GM18519 (cell line): ENCODE measurements around the gene ADGRL2.

Source experiments
- ATAC-seq: cut with Tn5 transposase; IDR thresholded peaks from one replicate; pipeline ENCODE4 v1.9.1; 2021; ENCODE audit warnings: mild to moderate bottlenecking, moderate library complexity; ENCODE audit not compliant: unreplicated experiment, low FRiP score

The ADGRL2 gene

GRCh38 chr1:81805537-81806431 is 5.0 kb downstream of the ADGRL2 start:
- no peak for ATAC-seq

GRCh38 chr1:81806432-81806770 is 5.7 kb downstream of the ADGRL2 start:
- no peak for ATAC-seq

GRCh38 chr1:81808760-81809159 is 8.0 kb downstream of the ADGRL2 start:
- no peak for ATAC-seq

- ATAC-seq, result no peak
Observed at GRCh38 chr1:81809808-81810207, 9.1 kb downstream of the ADGRL2 start.

- no peak for ATAC-seq
Observed at GRCh38 chr1:81811757-81812371, 11.1 kb downstream of the ADGRL2 start.

- no peak for ATAC-seq
Observed at GRCh38 chr1:81812712-81813111, 12.0 kb downstream of the ADGRL2 start.

GRCh38 chr1:81813691-81814090 is 13.0 kb downstream of the ADGRL2 start:
- no peak for ATAC-seq

GRCh38 chr1:81819613-81820012 is 18.9 kb downstream of the ADGRL2 start:
- ATAC-seq, result no peak

GRCh38 chr1:81820765-81821164 is 20.0 kb downstream of the ADGRL2 start:
- ATAC-seq, result no peak

GRCh38 chr1:81823082-81823481 is 22.3 kb downstream of the ADGRL2 start:
- ATAC-seq, result no peak

GRCh38 chr1:81824759-81825158 is 24.0 kb downstream of the ADGRL2 start:
- ATAC-seq, result no peak

- ATAC-seq, result no peak
Observed at GRCh38 chr1:81827942-81828341, 27.2 kb downstream of the ADGRL2 start.

GRCh38 chr1:81832573-81832972 is 31.8 kb downstream of the ADGRL2 start:
- no peak for ATAC-seq

- no peak for ATAC-seq
Observed at GRCh38 chr1:81833722-81834121, 33.0 kb downstream of the ADGRL2 start.

- no peak for ATAC-seq
Observed at GRCh38 chr1:81834268-81834667, 33.5 kb downstream of the ADGRL2 start.

- ATAC-seq, result no peak
Observed at GRCh38 chr1:81834921-81835698, 34.4 kb downstream of the ADGRL2 start.

- ATAC-seq, result no peak
Observed at GRCh38 chr1:81836007-81836626, 35.4 kb downstream of the ADGRL2 start.

GRCh38 chr1:81838600-81839218 is 38.0 kb downstream of the ADGRL2 start:
- ATAC-seq, result no peak

- no peak for ATAC-seq
Observed at GRCh38 chr1:81840805-81841204, 40.1 kb downstream of the ADGRL2 start.

- ATAC-seq, result no peak
Observed at GRCh38 chr1:81841795-81842194, 41.1 kb downstream of the ADGRL2 start.
